HG03196 (cell line): ENCODE results near the gene ABCB6.

ENCODE experiments used
- ATAC-seq: cut with Tn5 transposase; IDR thresholded peaks from one replicate; pipeline ENCODE4 v1.9.1; 2021; ENCODE audit not compliant: unreplicated experiment

The ABCB6 gene

DNA sequence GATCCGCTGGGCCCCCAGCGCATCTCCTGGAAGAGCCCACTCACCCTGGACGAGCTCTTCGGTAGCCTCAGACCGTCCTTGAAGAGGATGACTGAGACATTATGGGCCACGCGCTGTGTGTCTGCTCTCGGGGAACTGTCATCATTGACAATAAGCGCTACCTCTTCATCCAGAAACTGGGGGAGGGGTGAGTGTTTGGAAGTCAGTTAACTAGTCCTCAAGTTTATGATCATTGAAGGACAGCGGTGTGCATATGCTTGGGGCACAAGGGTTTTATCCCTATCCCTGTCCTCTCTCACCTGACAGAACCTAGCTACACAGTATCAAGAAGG is 27.1 kb upstream of the ABCB6 start:
- ATAC-seq, result no peak

DNA sequence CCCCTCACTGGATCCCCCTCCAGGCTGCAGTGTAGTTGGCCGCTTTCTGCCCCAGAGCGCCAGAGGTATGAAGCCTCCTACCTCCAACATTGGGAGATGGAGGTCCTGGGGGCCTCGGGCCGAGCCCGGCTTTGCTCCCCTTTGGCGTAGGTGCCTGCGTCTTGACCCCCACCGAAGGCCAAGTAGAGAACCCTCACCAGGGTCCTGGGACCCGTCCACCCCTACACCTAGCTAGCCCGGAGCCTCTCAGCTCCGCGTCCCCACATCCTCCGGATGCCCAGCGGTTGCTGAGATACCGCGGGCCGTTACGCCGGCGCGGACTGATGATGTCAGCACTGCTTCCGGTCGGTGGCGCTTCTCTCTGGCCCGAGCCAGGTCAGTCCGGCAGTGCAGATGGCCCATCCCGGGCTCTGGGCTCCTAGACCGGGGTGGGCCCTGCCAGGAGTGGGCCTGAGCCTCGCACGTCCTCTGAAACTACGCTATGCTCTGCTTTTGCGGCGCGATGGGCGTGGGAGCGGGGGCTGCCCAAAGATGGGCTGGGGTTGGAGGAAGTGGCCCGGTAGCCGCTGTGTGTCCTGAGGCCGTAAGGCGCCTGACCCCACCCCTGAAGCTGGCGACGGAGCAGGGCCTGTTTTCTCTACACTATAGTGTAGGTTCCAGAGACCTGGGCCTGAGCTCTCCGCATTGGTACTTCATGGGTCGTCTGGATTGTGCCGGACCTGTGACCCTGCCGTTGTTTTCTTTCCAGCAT is 26.6 kb upstream of the ABCB6 start, which contains the start of the genes GLB1L and STK16:
GLB1L (minus strand) TSS at position 297 of the 751 bp plus-strand sequence. CDS start 1,871 bp downstream, outside the sequence.
STK16 (plus strand) TSS at position 332 of the 751 bp plus-strand sequence. CDS start 521 bp downstream, outside the sequence.
- peak; percentile 59 for ATAC-seq

- no peak for ATAC-seq
Observed at GRCh38 chr2:219244789-219245147, 26.0 kb upstream of the ABCB6 start.

DNA sequence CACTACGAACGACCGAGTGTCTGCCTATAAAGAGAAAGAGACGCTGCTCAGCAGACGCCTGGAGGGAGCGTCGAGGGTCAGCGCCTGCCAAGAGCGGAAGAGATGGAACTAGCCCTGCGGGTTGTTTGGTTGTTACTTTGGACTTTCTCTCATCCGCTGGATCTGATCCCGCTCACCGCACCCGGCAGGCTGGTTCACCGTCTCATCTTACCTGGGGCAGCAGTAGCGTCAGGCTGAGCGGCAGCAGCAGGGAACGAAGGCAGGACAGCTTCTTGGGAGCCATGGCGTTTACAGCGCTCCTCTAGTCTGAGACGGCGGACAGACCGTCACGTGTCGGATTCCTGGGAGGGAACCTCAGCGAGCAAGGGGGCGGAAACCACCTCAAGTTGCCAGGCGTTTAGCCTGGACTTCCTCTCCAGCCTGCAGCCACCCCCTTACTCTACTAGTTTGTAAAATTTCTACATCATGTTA is 24.6 kb upstream of the ABCB6 start:
- ATAC-seq, result no peak

DNA sequence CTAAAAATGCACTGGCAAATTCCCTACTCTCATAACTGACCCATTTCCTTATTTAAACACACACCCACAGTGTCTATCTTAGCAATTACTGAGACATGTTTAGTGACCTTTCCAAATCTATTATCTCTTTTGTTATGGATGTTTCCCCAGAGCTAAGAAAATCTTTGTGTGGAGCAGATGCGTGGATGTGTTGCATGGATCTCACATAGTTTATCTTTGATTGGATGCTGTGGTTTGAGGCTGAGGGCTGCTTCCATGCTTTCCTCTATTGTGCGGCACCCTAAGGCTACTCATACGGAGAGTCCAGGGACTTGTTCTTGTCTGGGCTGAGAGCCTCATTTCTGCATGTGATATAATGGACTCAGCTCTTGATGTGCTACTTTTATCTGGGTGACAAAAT is 15.6 kb upstream of the ABCB6 start:
- ATAC-seq, result no peak

- no peak for ATAC-seq
Observed at GRCh38 chr2:219230059-219230540, 11.3 kb upstream of the ABCB6 start.

GRCh38 chr2:219229305-219230058 is 10.7 kb upstream of the ABCB6 start, which contains the start of the genes ANKZF1 and ATG9A:
TSS of gene ANKZF1 (plus strand) at chr2:219229806. CDS start at chr2:219230258, 452 bp downstream.
TSS of gene ATG9A (minus strand) at chr2:219229636. CDS start at chr2:219228024, 1,612 bp downstream.
- peak; percentile 98 for ATAC-seq

DNA sequence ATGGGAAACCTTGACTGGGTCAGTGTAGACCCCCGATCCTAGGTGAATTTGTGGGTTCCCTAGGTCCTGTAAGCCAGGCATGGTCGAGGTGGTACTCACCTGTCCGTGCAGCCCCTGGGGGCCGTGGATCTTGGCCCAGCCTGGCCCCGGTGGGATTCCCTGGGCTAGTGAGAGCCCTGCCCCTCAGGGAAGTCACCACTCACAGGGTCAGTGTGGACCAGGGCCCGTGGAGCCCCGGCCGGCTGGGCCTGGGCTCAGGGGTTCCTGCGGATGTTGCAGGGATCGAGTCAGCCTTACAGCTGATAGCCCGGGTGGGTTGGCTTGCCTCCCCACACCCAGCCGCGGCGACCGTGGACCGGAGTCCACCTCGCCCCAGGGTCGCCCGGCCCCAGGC is 10.2 kb upstream of the ABCB6 start:
- peak; percentile 1 for ATAC-seq

- no peak for ATAC-seq
Observed at GRCh38 chr2:219228041-219228910, 9.5 kb upstream of the ABCB6 start.

DNA sequence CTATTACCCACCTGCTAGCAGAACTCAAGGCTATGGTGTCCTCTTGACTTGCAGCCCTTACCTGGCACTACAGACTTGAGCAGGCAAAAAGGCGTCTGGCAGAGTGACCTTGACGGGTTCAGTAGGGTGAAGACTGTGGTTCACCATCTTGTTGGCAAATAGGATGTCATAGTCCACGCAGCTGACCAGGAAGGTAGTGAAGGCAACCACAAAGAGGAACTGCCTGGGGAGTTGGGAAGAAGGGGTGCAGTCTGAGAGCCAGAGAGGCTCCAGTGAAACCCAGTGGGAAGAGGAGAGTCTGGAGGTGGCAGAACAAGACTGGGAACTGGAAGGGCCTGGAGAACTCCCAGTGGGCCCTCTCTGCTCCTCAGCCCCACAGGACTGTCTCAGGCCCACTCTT is 6.6 kb upstream of the ABCB6 start:
- no peak for ATAC-seq

DNA sequence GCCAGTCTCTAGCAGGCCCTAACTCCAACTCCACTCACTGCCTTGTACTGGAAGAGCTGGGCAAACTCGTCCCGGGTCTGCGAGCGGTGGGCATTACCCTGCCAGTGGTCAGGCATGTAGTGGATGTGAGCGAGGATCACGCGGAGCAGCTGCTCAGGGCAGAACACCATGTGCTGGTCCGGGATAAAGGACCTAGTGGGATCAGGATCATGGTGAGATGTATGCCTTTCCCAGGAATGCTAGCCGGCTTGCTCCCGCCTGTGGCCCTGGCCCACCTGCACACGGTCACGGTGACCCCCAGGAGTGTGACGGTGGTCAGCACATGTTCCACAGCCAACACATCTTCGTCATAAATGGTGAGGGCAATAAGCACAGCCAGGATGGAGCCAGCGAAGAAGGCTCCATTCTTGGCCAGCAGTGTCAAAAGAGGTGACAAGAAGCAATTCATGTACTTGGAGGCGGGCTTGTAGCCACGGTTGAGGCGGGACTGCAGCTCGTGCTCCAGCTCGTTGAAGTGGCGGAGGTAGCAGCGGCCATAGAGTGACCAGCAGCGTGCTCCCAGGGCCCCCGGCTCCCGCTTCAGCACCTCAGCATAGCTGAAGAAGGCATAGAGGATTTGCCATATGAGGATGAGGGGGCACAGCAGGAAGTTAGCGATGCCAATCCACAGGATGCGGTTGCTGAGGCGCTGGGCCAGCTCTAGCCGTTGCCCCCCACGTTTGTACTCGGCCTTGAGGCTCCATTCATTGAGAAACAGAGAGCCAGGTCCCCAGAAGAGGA is 5.3 kb upstream of the ABCB6 start:
- ATAC-seq, result no peak

GRCh38 chr2:219221957-219222518 is 3.3 kb upstream of the ABCB6 start:
- no peak for ATAC-seq

DNA sequence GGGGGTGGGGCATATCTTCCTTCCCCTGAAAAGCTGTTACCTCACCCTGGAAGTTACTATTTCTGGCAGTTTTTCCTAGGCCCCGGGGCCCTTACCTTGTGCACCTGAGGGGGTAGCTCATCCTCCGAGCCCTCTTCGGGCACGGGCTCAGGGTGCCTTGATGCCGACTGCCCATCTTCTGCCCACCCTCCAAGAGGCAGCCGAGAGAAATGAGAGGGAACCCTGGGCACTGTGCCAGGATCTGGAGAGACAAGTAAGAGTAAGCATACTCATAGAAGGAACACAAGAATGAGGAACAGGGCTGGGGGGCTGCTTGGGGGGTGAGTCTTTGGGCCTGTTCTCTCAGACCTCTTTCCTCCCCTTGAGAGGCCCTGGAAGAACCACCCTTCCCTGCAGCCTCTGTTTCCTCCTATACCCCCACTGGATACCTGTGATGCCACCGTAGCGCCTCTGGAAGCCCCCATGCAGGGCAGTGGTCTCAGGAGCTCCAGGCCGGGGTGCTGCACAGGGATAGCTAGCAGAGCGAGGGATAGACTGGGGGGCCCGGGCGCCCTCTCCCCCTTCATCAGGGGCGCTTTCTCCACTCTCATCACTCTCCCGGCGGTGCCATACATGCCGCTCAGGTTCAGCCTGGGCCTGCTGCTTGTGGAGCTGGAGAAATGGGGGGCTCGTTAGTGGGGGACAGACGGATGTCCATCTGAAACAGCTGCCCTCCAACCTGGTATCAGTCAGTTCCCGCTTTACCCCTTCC is 2.1 kb upstream of the ABCB6 start:
- ATAC-seq, result no peak

DNA sequence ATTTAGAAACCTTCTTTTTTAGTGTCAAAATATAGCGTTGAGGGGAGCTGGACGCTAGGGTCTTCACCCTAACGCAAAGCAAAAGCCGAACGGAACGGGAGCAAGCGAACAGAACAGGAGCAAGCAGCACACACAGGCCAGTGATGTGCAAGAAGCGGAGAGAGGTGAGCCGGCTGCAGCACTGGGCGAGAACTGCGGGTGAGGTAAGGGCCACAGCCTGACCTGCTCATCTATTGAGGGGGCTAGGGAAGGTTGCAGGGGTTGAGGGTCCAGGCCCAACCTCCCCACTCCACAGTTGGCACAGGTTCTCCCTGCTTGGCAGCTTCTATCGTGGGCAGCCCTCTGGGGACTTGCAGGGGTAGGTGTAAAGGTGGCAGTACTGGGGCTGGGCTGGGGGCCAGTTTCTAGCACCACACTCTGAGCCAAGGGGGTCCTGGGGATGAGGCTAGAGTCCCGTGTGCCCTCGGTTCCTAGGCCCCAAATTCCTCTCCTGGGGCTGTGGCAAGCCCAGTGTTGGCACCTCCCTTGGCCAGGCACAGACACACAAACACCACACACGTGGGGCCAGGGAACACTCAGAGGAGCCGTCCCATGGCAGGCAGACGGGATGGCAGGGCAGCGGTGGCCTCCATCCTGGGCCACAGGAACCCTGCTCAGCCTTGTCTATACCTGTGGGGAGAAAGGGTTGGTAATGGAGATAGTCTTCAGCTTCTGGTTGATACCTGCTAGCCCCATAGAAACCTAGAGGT is 1.2 kb upstream of the ABCB6 start:
- ATAC-seq, result no peak

DNA sequence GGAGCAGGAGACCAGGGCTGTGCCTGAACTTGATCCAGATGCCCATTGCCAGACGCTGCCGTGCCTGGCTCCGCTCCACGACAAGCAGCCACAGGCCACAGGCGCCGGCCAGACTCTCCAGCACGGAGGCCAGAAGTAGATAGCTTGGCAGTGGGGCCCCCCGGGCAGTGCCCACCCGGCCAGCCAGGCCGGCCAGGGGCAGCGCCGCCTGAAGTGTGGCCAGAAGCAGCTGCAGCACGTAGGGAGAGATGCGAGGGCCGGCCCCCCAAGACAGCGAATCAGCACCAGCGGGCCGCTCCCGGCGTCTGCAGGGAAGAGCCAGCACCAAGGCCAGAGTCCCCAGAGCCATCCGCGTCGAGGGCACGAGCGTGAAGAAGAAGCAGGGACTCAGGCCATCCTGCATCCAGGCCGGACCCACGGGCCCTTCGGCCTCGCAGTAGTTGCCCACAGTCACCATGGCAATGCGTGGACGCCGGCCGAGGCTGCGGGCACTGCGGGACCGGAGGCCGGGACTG is 484 bp downstream of the ABCB6 start:
- ATAC-seq, result no peak

DNA sequence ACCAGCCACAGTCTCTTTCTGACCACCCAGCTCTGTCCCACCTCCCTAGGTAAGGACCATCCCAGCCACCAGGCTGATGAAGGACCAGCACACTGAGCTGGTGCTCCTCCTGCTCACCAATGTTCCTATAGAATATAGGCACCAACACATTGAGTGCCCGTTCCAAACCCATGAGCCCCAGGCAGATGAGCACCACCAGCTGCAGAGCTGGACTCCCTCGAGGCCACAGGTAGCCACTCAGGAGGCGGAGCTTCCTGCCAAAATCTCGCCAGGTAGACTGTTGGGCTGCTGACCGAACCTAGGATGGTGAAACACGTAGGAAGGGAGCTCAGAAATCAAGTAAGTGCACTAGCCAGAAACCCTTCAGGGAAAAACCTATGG is 2.2 kb downstream of the ABCB6 start:
- no peak for ATAC-seq

- ATAC-seq, result no peak
Observed at GRCh38 chr2:219215871-219216534, 2.8 kb downstream of the ABCB6 start.

DNA sequence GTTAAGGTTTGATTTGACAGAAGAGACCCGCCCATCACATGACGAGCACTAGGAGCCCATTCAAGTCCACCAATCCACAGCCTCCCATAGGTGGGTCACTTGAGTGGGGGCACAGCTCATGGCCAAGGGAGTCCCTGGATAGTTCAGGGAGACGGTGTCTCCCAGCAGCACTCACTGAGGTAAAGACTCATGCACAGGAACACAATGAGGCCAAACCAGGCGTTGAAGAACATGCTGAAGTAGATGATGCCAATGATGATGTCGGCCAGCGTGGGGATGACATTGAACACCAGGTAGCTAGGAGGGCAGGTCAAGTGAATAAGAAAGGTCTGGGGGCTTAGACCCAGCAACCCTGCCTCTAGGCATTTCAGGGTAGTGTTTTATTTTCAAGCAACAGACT is 4.0 kb downstream of the ABCB6 start:
- ATAC-seq, result no peak
